NCI-H187 (cell line): ENCODE measurements around the gene TRMT2A.
"Not testable (repeated sequence)": the region's sequence is repeated elsewhere in the genome, so short reads cannot be mapped to it uniquely, and the experiment has no call there.

Experiments used
- DNase-seq, 2 experiments: peaks; one replicate each; lab custom pipeline; 2025; lab: John Stamatoyannopoulos, UW

The TRMT2A gene

DNA sequence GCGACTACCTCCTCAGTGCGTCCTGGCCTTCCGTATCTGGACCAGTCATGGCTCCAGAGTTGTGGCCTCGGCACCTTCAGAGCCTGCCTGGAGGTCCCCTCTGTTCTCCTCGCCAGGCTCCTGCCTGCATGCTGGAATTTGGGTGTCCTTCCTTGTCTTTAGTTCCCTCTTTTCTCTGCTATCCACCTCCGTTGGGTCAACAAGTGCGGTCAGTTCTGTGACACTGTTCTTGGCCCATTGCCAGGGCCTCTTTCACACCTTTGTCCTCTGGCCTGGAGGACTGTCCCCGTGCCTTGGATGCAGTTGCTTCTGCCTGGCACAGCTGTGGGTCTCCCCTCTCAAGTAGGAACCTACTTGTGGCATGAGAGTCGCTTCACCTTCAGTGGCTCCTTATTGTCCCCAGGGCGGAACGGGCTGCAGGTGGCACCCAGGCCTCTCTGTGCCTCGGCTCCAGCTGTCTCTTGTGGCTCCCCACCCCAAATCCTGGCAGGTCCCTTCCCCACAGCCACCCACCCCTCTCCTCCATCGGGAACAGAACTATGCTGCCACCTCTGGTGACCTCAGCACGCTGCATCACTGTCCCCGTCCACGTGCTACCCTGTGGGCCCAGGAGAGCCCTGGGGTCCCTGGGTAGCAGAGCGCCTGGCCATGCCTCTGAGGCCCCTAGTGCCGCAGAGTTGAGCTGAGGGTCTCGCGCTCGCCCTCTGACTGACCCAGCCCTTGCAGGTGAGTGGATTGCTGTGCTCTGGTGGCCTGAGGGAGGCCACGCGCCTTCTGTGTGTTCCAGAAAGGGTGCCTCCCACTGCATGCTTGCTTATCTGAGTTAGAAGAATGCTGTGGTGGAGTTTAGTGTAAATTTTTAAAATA is 32.2 kb downstream of the TRMT2A start:
- DNase-seq, result no peak

- no peak for DNase-seq
Observed at GRCh38 chr22:20083891-20084546, 33.0 kb downstream of the TRMT2A start.

- DNase-seq, result no peak
Observed at GRCh38 chr22:20083157-20083890, 33.7 kb downstream of the TRMT2A start.

DNA sequence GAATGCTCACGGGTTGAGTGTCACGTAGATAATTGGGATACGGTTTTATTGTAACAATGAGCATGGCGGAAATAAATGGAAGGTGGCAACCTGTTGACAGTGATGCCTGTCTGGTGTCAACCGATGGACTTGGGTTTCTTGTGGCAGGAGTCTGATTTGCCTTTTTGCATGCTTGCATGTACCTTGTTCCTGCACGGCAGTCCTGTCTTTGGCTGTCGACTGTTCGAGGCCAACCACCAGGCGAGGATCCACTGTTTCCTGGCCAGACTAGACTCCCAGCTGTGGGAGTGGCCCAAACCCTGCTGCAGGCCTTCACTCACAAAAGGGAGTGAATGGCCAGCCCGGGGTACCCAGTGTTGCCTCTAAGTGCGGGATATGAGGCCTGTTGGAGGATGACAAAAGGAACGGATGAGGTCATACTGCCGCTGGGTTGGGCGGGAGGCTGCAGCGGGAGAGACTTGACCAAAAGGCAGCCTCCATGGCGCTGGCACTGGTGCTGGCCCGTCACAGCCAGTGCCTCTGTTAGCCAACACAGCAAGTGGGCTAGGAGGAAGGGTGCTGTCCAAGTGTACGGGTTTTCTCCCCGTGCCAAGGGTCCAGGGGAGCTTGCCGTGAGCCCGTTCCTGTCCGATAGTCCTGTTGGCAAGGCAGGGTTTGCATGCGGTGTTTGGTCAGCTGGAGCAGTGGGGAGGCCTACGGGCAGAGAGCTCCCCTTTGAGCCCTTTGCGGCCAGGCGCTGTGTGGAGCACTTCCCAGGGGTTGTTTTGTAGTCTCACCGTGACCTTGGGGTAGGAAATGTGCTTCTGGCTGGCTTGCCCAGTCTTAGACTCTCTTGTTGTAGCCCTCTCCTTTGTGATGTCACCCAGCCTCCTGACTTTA is 36.0 kb downstream of the TRMT2A start:
- no peak for DNase-seq

- DNase-seq, result peak in 1 of 2 experiments; percentile 53
Observed at GRCh38 chr22:20080445-20080775, 36.6 kb downstream of the TRMT2A start.

DNA sequence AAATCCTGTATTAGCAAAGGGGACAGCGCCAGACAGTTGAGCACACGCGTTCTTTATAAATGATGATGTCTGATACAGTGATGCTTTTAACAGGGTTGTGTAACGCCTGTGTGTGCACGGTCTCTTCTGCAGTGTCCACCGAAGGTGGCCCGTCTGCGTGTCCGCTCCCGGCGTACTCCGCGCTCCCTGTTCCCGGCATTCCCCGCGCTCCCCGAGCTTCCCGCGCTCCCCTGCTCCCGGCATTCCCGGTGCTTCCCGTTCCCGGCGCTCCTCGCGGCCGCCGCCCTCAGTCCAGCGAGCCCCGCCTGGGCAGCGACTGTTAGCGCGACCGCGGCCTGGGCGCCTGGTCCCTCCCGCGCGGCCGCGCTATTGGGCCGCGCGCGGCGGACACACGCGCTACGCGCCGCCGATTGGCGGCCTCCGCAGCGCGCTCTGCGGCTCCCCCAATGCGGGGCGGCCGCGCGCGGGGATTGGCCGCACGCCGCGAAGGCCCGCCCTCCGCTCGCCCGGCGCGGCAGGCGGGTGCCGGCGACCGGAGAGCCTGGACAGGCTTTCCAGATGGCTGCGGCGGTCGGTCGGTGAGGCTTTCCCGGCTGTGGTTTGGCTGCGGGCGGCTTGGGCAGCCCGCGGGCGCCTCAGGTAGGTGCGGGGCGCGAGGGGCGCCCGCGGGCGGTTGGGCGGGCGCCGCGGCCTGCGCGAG is 37.1 kb downstream of the TRMT2A start, which contains the start of gene DGCR8:
Gene DGCR8, plus strand, starts transcription at position 497 of the 700 bp plus-strand sequence. CDS start 5,723 bp downstream, outside the sequence.
- peak; percentile 51 to 81 for DNase-seq

- DNase-seq, result no peak
Observed at GRCh38 chr22:20076627-20077172, 40.3 kb downstream of the TRMT2A start.

DNA sequence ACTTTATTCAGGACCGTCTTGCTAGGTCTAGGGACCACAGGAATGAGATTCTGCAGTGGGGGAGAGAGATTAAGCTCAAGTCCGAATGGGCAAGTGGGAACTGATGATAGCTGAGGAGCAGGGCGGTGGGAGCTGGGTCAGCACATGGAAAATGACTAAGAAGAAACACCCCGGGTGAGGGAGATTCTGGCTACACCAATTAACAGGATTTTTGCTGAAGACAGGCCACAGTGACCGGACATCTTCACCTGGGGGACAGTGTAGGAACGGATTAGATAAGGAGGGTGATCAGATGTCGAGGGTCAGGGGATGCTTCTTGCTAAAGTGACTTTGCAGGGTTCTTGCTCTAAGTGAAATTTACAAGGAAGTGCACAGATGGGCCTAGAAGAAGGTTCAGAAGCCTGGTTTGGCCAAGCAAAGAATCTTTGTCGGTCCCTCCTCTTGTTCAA is 45.5 kb downstream of the TRMT2A start:
- DNase-seq, result no peak

DNA sequence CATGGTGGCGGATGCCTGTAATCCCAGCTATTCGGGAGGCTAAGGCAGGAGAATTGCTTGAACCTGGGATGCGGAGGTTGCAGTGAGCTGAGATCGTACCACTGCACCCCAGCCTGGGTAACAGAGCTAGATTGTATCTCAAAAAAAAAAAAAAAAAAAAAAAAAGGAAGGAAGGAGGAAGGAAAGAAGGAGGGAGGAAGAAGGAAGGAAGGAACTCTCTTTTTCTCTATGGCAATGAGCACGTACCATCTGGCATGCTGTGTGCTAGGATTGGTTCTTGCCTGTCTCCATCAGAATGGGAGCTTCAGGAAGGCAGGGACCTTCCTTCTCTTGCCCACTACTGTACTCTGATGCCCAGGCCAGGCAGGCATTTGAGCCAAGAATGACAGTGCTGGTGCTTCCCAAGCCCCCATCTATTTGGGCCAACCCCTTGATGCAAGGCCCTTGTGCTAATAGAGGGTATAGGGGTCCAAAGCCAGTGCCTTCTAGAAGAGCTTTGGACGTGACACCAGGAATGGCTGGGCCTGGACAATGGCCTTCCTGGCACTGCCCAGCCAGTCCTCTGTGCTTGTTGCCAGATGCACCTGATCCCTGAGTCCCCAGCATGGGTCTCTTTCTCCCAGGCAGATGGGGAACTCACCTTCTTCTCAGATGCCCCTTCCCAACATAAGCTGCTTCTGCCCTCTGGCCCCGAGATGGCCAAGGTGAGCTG is 47.5 kb downstream of the TRMT2A start:
- no peak for DNase-seq

- no peak for DNase-seq
Observed at GRCh38 chr22:20068640-20069039, 48.4 kb downstream of the TRMT2A start.

GRCh38 chr22:20067384-20067682 is 49.7 kb downstream of the TRMT2A start:
- DNase-seq, result not testable (repeated sequence)

GRCh38 chr22:20066617-20067383 is 50.2 kb downstream of the TRMT2A start:
- no peak for DNase-seq

GRCh38 chr22:20065896-20066616 is 51.0 kb downstream of the TRMT2A start:
- DNase-seq, result no peak

- DNase-seq, result no peak
Observed at GRCh38 chr22:20064545-20065262, 52.3 kb downstream of the TRMT2A start.

DNA sequence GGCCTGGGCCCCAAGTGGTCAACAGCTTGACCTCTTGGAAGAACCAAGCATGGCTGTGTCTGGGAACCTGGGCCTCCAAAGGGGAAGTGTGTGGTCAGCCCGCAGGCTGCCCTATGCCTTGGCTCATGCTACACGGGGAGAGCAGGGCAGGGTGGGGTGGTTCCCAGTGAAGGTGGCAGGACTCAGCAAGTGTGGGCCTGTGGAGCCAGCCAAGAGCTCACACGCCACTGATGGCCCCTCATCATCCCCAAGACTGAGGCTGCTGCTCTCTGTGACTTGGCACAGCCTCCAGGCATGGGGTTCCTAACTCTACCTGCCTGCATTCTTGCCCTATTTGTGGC is 52.9 kb downstream of the TRMT2A start:
- no peak for DNase-seq

GRCh38 chr22:20063271-20064139 is 53.5 kb downstream of the TRMT2A start:
- no peak for DNase-seq

- no peak for DNase-seq
Observed at GRCh38 chr22:20062766-20063083, 54.3 kb downstream of the TRMT2A start.
